ENCODE measurements around the gene UBB.

GRCh38 chr17:16417896-16418684 lies 37.2 kb downstream of the UBB start:
- TF ChIP-seq, protein P1, sequence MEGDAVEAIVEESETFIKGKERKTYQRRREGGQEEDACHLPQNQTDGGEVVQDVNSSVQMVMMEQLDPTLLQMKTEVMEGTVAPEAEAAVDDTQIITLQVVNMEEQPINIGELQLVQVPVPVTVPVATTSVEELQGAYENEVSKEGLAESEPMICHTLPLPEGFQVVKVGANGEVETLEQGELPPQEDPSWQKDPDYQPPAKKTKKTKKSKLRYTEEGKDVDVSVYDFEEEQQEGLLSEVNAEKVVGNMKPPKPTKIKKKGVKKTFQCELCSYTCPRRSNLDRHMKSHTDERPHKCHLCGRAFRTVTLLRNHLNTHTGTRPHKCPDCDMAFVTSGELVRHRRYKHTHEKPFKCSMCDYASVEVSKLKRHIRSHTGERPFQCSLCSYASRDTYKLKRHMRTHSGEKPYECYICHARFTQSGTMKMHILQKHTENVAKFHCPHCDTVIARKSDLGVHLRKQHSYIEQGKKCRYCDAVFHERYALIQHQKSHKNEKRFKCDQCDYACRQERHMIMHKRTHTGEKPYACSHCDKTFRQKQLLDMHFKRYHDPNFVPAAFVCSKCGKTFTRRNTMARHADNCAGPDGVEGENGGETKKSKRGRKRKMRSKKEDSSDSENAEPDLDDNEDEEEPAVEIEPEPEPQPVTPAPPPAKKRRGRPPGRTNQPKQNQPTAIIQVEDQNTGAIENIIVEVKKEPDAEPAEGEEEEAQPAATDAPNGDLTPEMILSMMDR (optimal IDR thresholded peaks at IDR 0.05 in 1 of 3, IDR thresholded peaks at IDR 0.05 in 1 of 3, conservative IDR thresholded peaks at IDR 0.05 in 1 of 3; ENCODE audit: extremely low read depth in 1 of 3, insufficient read depth in 2 of 3, low read length in 3 of 3) = no peak
- TF ChIP-seq EZH2 (IDR thresholded peaks at IDR 0.05; ENCODE audit: low read length) = no peak

Data from keratinocyte (primary cell).